Myocyte (in vitro differentiated cells): ENCODE results near the gene ZNF701. TPM values are rescaled to one million over a fixed set of nuclear protein-coding genes. Genes with fewer than 3 reads are reported as not detected.
"Not testable (repeated sequence)": the region's sequence is repeated elsewhere in the genome, so short reads cannot be mapped to it uniquely, and the experiment has no call there.

ENCODE experiments used
- DNase-seq: peaks from one replicate; pipeline ENCODE4 v3.0.0-alpha.2; 2012; ENCODE audit warnings: low read depth
- polyA plus RNA-seq: library from polyadenylated mRNA; unstranded; fragments of >200 nt; gene quantifications from one replicate; pipeline ENCODE4 v1.2.1, GENCODE V29; 2012; ENCODE audit warnings: missing spikeins
- total RNA-seq: library from RNA; depleted of rRNA; stranded (reverse); fragments of >200 nt; gene quantifications from 2 replicates; pipeline ENCODE4 v1.2.3, GENCODE V29; 2014

ZNF701 gene
- total RNA-seq, result 5.5 and 6.2 TPM in 2 replicates
- polyA plus RNA-seq, result 3.0 TPM

DNA sequence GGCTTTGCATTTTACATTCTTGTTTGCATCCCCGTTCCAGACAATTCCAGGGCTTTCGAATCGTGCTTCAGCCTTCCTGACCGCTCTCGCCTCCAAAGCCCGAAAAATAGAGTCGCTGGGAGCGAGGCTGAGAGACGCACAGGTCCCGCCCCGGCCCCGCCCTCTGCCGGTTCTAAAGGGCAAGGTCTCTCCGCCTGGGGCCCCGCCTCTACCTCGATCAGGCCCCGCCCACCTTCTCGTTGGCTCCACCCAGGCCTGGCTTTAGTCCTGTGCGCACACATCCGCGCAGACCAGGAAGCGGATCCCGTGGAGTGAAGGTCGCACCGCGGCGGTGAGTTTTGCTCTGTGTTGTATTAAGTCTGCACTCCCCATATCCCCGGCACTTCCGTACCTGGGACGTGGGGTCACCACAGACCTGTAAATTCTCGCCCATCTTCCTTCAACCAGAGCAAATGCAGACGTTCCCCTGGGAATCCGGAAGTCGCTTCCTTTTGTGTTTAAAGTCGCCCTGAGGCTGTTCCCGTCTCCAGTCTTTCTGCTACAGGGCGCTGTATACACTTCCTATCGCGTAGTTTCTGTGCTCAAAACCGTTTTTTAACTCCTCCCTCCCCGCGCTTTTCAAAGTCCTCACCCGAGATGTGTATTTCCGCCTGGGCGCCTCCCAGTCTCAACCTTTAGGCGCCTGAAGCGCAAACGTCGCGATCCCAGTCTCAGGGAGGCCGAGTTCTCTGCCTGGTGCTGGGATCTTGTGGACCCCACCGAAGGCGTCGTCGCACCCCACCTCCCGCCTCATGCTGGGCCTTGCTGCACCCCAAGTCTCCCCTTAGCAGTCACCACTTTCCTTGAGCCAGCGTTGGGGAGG lies at the start of gene ZNF701:
Gene ZNF701 (plus strand): TSS at position 288 of the 862 bp plus-strand sequence. CDS start 3,861 bp downstream, outside the sequence.
- DNase-seq, result peak; percentile 82

GRCh38 chr19:52522551-52522950 lies 47.5 kb upstream of the ZNF701 start:
- DNase-seq, result no peak

GRCh38 chr19:52524086-52524485 lies 46.0 kb upstream of the ZNF701 start:
- no peak for DNase-seq

DNA sequence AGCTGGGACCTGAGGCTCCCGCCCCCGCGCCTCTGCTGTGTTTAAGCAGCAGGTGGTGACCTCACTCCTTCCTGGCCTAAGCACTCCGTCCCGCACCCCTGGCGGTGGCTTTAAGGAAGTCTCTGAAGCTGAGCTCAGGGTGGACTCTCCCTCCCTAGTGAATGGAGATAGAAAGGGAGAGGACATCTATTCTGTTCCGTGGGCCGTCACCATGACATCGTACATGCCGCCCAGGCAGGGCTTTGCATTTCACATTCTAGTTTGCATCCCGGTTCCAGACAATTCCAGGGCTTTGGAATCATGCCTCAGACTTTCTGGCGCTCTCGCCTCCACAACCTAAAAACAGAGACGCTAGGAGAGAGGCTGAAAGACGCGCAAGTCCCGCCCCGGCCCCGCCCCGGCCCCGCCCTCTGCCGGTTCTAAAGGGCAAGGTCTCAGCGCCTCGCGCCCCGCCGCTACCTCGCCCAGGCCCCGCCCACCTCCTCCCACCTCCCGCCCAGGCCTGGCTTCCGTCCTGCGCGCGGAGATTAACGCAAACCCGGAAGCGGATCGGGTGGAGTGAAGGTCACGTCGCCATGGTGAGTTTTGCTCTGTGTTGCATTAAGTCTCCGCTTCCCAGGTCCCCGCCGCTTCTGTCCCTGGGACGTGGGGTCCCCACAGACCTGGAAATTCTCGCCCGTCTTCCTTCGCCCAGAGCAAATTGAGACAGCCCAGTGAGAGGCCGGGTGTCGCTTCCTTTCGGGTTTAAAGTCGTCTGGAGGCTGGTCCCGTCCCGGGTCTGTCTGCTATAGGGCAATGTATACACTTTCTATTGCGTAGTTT lies 42.7 kb upstream of the ZNF701 start, which contains the start of gene ZNF808:
Gene ZNF808 (plus strand): TSS at position 535 of the 822 bp plus-strand sequence. CDS start 15,617 bp downstream, outside the sequence.
- peak; percentile 89 for DNase-seq

DNA sequence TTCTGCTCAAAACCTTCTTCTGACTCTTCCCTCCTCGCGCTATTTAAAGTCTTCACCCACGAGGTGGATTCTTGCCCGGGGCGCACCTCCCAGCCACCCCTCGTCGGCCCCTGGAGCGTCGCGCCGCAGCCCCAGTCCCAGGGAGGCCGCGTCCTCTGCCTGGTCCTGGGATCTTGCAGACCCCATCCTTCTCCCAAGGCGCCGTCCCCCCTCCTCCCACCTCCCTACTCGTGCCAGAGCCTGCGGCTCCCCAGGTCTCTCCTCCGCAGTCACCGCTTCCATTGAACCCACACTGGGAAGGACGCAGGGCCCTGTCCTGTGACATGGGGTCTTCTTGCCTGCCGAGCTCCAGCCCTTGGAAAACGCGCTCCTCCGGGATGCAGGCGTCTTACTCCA lies 42.1 kb upstream of the ZNF701 start:
- no peak for DNase-seq

- DNase-seq, result no peak
Observed at GRCh38 chr19:52532480-52532879, 37.6 kb upstream of the ZNF701 start.

GRCh38 chr19:52533901-52534300 lies 36.2 kb upstream of the ZNF701 start:
- DNase-seq, result peak; percentile 60

- DNase-seq, result not testable (repeated sequence)
Observed at GRCh38 chr19:52535385-52535770, 34.7 kb upstream of the ZNF701 start.

DNA sequence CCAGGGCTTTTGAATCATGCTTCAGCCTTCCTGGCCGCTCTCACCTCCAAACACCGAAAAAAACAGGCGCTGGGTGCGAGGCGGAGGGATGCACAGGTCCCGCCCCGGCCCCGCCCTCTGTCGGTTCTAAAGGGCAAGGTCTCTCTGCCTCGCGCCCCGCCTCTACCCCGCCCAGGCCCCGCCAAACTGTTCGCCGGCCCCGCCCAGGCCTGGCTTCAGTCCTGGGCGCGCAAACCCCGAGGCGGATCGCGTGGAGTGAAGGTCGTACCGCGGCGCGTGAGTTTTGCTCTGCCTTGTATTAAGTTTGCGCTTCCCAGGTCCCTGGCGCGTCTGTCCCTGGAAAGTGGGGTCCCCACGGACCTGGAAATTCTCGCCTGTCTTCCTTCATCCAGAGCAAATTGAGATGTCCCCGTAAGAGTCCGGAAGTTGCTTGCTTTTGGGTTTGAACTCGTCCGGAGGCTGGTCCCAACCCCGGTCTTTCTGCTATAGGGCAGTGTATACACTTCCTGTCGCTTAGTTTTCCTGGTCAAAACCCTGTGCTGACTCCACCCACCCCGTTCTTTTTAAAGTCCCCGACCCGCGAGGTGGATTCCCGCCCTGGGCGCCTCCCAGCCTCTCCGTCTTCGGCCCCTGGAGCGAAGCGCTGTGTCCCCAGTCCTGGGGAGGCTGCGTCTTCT lies 34.2 kb upstream of the ZNF701 start:
- peak; percentile 61 for DNase-seq

DNA sequence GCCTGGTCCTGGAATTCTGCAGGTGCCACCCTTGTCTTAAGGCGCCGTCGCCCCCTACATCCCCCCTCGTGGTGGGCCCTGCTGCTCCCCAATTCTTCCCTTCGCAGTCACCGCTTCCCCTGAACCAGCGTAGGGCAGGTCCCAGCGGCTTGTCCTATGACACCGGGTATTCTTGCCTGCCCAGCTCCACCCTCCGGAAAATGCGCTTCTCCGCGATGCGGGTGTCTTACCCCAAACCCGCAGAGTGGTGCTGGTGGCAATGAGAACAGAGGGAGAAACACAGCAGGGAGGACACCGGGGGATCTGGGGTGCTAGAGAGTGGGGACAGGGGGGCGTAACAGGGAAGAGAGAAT lies 33.7 kb upstream of the ZNF701 start:
- peak; percentile 2 for DNase-seq

- DNase-seq, result not testable (repeated sequence)
Observed at GRCh38 chr19:52538815-52539214, 31.3 kb upstream of the ZNF701 start.

DNA sequence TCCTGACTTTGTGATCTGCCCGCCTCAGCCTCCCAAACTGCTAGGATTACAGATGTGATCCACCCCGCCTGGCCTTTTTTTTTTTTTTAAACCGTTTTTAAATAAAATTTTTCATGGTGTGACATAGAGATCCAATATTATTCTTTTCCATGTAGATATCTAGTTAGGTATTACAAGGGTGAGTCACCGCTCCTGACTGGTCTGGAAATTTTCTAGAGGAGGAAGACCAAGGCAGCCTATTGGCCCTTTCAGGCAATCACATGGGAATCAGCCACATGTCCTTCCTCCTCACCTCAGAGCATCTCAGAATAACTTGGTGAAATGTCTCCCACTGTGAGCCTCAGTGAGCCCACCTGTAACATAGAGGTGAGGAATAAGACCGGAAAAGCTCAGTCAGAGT lies 28.9 kb upstream of the ZNF701 start:
- not testable (repeated sequence) for DNase-seq

DNA sequence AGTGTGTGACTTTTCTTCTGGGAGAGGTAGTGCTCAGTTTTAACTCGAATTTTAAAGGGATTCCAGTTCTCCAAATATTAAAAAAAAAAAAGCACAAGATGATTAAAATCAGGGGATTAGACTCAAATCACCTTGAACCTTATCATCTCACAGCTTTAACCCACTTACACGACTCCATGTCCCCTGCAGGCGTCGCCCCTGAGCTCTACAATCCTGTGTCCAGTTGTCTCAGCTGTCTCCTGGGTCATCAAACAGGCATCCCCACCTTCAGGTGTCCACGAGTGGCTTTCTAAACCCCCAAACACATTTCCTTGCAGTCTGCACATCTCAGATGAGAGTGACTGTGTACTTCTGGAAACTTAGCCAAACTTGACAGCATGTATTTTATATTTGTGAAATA lies 28.5 kb upstream of the ZNF701 start:
- no peak for DNase-seq

- not testable (repeated sequence) for DNase-seq
Observed at GRCh38 chr19:52542541-52542940, 27.5 kb upstream of the ZNF701 start.

DNA sequence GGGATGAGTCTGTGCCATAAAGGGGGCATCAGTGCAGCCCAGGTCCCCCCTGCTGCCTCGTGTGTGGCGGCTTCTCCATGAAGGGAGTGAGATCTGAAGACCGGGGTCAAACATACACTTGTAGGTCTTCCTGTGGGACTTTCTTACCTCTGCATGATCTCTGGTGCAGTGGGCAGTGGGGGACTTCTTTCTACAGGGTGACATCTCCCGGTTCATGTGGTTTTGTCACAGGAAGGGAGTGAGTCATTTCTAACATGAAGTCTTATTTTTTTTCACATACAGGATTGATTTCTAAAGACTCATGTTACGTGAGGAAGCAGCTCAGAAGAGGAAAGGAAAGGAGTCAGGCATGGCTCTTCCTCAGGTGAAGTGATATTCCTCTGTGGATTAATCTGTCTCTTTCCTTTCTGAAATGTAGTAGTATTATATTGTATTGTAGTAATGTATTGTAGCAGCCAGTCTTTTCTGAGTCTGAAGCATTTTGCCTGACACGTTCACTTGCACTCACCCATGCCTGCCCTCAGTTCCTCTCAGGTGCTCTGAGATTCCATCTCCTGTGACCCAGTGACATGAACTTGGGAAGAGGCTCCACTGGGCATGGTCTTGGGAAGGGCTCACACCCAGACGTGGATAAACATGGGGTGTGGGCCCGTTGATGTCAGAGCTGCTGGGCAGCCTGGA lies 27.0 kb upstream of the ZNF701 start:
- no peak for DNase-seq

DNA sequence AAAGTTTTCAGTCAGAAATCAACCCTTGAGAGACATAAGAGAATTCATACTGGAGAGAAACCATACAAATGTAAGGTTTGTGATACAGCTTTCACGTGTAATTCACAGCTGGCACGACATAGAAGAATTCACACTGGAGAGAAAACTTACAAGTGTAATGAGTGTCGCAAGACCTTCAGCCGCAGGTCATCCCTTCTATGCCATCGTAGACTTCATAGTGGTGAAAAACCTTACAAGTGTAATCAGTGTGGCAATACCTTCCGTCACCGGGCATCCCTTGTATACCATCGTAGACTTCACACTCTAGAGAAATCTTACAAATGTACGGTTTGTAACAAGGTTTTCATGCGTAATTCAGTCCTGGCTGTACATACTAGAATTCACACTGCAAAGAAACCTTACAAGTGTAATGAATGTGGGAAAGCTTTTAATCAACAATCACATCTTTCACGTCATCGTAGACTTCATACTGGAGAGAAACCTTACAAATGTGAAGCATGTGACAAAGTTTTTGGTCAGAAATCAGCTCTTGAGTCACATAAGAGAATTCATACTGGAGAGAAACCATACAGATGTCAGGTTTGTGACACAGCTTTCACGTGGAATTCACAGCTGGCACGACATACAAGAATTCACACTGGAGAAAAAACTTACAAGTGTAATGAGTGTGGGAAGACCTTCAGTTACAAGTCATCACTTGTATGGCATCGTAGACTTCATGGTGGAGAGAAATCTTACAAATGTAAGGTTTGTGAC lies 15.7 kb upstream of the ZNF701 start:
- DNase-seq, result no peak

- no peak for DNase-seq
Observed at GRCh38 chr19:52557231-52557995, 12.7 kb upstream of the ZNF701 start.

DNA sequence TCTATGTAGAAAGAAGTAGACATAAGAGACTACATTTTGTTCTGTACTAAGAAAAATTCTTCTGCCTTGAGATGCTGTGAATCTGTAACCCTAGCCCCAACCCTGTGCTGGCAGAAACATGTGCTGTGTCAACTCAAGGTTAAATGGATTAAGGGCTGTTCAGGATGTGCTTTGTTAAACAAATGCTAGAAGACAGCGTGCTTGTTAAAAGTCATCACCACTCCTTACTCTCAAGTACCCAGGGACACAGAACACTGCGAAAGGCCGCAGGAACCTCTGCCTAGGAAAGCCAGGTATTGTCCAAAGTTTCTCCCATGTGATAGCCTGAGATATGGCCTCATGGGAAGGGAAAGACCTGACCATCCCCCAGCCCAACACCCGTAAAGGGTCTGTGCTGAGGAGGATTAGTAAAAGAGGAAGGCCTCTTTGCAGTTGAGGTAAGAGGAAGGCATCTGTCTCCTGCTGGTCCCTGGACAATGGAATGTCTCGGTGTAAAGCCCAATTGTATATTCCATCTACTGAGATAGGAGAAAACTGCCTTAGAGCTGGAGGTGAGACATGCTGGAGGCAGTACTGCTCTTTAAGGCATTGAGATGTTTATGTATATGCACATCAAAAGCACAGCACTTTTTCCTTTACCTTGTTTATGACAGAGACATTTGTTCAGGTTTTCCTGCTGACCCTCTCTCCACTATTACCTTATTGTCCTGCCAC lies 11.2 kb upstream of the ZNF701 start:
- DNase-seq, result not testable (repeated sequence)

DNA sequence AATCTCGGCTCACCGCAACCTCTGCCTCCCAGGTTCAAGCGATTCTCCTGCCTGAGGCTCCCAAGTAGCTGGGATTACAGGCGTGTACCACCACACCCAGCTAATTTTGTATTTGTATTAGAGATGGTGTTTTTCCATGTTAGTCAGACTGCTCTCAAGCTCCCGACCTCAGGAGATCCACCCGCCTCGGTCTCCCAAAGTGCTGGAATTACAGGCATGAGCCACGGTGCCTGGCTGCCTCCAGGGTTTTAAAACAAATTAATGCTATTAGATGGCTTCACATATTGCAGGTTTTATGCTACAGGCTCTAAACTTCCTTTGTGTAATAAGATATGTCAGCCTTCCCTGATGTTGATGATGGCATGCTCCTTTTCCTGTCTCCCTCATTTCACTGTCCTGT lies 8.5 kb upstream of the ZNF701 start:
- not testable (repeated sequence) for DNase-seq
